ENCODE measurements around the gene FAM53B. TPM values are rescaled to one million over a fixed set of nuclear protein-coding genes. Genes with fewer than 3 reads are reported as not detected.

Gene FAM53B
- total RNA-seq, 1 donor from 2014 or later, result 48.0 TPM

DNA sequence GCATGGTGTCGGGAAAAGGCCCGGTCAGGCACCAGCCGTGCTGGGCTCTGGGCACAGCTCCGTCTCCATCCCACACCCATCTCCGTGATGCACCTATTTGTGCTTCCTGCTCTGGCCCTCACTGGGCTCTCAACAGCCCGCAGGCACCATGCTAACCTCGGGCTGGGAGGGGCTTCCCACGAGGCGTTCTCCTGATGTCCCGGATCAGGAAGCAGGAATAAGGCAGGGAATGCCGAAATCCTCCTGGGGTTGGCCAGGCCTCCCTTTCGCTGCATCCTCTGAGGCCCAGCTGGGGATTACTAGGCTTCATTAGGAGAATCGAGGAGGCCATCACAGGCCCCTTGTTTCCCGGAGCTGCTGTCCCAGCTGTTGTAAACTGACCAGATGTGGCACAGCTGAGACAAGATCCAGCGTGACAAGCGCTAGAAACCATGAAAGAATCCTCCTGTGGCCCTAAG is 72.0 kb downstream of the FAM53B start:
- peak; percentile 5 for ATAC-seq
- intact Hi-C loops (cut with DNase I), result no loop called here
- no peak for DNase-seq (ENCODE audit: low spot score)

DNA sequence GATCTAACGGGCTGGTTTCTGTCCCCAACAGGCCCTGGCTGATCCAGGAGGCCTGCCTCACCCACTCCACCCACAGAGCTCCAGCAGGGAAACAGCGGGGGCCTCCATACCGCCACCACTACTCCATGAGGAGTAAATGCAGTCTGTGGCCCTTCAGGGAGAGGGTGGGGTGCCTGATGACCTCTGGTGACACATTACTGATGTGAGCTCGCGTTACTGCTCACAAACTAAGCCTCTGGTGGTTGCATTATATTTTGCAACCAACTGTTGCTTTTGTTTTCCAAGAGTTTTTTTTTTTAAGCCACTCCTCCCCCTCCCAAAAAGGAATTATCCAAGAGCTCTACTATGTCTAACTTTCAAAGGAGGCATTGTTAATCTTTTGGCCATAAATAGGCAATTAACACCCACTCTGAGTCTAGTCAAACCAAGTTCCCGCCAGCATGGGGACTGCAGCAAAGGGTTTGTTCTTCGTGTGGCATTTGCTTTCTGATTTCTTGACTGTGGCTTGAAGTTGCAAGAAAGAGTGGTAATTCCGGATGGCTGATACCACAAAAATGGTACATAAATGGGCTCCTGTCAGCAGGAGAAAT is 72.6 kb downstream of the FAM53B start:
- DNase-seq (ENCODE audit: low spot score) (peak; percentile 79), ATAC-seq (peak; percentile 79)
- intact Hi-C loops (cut with DNase I), result no loop called here

GRCh38 chr10:124670849-124671248 is 73.3 kb downstream of the FAM53B start:
- intact Hi-C loops (cut with DNase I), result no loop called here
- no peak for DNase-seq (ENCODE audit: low spot score)
- ATAC-seq, result no peak

GRCh38 chr10:124669824-124670654 is 74.1 kb downstream of the FAM53B start:
- intact Hi-C loops (cut with DNase I), result no loop called here
- DNase-seq (ENCODE audit: low spot score) (no peak), ATAC-seq (no peak)

GRCh38 chr10:124669141-124669823 is 74.9 kb downstream of the FAM53B start:
- no peak for ATAC-seq
- intact Hi-C loops (cut with DNase I), result no loop called here

DNA sequence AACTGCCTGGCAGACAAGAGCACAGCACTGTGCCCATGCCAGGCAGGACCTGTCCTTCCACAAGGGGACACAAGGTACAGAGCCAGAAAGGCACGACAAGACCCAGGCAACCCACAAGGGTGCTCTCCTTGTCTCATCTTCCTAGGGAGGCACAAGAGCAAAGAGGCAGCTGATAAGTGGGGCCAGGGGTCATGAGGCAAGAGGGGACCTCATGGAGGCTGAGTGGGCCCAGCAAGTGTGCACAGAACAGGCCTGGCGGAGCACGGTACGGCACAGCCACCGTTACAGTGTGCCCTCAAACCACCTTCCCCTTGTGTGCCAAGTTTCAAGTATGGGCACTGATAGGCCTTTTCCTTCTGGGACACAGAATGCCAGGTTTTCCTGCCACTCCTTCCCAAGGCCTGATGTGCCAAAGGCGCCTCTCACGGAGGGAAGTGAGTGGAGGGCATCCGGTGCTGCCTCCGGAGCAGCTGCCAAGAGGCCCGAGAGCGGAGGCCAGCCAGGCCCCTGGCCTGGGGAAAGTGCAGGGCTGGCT is 75.6 kb downstream of the FAM53B start:
- DNase-seq (ENCODE audit: low spot score), result no peak
- no peak for ATAC-seq
- intact Hi-C loops (cut with DNase I), result no loop called here

More at GRCh38 chr10:124669141-124669823, 74.9 kb downstream of the FAM53B start:
- DNase-seq (ENCODE audit: low spot score), result no peak

DNA sequence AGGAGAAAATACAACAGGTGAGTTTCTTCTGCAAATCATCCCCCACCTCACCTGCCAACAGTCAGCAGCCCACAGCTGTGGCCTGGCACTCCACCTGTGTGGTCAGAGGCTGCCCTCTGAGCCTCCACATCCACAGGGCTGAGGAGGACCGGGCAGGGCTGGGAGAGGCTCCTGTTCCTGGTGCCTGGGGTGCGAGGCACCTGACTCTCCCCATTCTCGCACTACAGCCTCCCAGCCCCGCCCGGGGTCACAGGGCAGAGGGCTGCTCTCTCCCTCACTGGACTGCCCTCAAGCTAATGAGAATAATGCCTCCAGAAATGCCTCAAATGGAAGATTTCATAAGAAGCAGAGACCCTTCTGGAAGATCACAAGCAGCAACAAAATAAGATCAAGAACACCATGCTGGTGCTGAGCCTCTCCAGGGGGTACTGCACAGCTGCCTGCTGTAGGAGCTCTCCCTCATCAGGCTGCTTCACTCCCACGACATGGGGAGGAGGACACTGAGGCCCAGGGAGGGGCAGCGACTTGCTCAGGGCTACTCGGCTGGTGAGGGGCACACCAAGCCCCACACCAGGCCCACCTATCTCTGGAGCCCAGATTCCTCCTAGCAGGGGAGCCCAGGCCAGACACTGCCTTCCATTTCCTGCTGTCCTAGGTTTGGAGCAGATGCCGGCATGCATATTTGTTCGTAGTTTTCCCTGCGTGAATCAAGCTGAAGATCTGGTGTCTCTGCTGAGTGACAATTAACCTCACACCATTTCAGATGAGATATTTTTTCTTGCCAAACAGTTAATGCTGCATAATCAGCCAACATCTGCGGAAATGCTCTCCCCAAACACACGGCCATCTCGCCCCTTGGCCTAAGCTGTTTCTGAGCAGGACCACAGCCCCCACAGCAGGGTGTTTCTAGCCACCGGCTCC is 76.5 kb downstream of the FAM53B start:
- intact Hi-C loops (cut with DNase I), result no loop called here
- no peak for ATAC-seq

GRCh38 chr10:124666494-124666893 is 77.7 kb downstream of the FAM53B start:
- intact Hi-C loops (cut with DNase I), result no loop called here
- DNase-seq (ENCODE audit: low spot score) (no peak), ATAC-seq (no peak)

More for the DNA sequence above, 76.5 kb downstream of the FAM53B start:
- no peak for DNase-seq (ENCODE audit: low spot score)

DNA sequence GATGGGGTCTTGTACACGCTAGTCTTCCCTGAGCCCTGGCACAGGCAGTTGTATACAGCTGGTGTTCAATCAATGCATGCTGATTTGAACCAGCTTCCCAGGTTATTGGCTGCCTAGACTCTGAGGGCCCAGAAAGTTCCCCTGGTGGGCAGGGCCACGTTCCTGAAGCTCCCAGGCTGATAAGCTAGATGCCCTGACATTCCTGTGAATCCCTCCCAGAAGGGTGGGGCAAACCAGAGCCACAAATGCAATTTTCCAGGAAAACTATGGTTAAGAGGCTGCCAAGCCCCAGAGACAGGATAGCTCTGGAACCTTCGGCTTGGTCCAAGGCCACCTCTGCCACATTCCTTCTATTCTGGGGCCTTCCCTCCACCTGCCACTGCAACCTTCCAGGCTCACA is 78.2 kb downstream of the FAM53B start:
- intact Hi-C loops (cut with DNase I), result no loop called here
- ATAC-seq (peak; percentile 60), DNase-seq (ENCODE audit: low spot score) (no peak)

- no peak for ATAC-seq
- DNase-seq (ENCODE audit: low spot score), result no peak
- intact Hi-C loops (cut with DNase I), result no loop called here
Observed at GRCh38 chr10:124665558-124665957, 78.6 kb downstream of the FAM53B start.

GRCh38 chr10:124665091-124665490 is 79.1 kb downstream of the FAM53B start:
- no peak for DNase-seq (ENCODE audit: low spot score)
- ATAC-seq, result no peak
- intact Hi-C loops (cut with DNase I), result no loop called here

GRCh38 chr10:124663766-124664360 is 80.3 kb downstream of the FAM53B start:
- intact Hi-C loops (cut with DNase I), result no loop called here
- no peak for ATAC-seq

GRCh38 chr10:124663228-124663627 is 81.0 kb downstream of the FAM53B start:
- intact Hi-C loops (cut with DNase I), result no loop called here
- ATAC-seq, result no peak
- DNase-seq (ENCODE audit: low spot score), result no peak

More at GRCh38 chr10:124663766-124664360, 80.3 kb downstream of the FAM53B start:
- no peak for DNase-seq (ENCODE audit: low spot score)

- DNase-seq (ENCODE audit: low spot score), result no peak
- intact Hi-C loops (cut with DNase I), result no loop called here
- no peak for ATAC-seq
Observed at GRCh38 chr10:124661660-124662180, 82.5 kb downstream of the FAM53B start.

DNA sequence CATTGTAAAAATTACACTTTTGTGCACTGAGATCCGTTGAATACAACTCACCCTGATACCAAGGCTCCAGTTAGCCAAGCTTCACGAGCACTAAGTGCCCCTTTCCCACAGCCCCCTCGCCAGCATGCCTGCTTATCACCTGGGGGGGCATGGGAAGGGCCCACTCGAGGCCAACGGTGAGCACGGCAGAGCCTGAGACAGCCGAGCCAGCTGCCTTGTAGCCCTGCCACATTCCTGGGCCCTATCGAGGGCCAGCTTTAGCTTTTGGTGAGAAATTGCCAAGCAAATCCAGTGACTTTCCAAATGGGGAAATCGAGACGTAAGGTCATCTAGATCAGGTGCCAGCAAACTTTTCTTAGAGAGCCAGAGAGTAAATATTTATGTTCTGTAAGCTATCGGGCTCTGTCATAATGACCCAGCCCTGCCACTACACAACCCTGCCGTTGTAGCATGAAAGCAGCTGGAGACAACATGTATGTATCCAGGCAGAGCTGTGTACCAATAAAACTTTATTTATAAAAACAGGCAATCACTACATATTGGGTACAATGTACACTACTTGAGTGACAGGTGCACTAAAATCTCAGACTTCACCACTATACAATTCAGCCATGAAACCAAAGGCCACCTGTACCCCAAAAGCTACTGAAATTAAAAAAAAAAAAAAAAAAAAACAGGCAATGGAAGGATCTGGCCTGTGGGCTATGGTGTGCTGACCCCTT is 83.6 kb downstream of the FAM53B start:
- no peak for ATAC-seq
- no peak for DNase-seq (ENCODE audit: low spot score)
- intact Hi-C loops (cut with DNase I), result no loop called here

- intact Hi-C loops (cut with DNase I), result no loop called here
- DNase-seq (ENCODE audit: low spot score) (no peak), ATAC-seq (peak; percentile 21)
Observed at GRCh38 chr10:124659380-124659779, 84.8 kb downstream of the FAM53B start.

DNA sequence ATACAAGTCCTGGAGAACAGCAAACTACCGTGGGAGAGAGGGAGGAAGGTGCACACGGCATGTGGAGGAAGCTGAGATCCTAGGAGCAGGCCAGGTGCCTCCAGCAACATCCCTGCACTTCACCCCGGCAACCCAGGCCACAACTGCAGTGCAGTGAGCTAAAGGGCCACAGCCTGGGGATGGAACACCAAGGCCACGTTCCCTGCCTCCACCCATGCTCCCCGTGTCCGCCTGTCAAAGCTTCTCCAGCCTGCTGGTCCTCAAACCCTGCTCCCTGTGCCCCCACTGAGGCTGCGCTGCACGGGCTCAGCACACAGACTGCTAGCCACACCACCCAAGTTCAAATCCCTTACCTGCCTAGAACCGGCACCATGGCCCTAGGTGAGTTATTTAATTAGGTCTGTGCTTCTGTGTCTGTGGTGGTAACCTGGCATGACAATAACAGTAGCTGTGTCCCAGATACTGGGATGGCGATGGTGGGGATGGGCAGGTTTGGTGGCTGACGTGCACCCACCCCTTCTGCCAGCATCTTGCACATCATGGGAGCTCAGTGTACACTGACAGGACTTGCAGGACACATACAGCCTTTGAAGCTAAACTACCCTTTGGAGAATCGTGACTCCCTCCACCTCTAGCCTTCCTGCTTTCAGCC is 85.5 kb downstream of the FAM53B start:
- ATAC-seq (no peak), DNase-seq (ENCODE audit: low spot score) (no peak)
- intact Hi-C loops (cut with DNase I), result no loop called here
